Measurements from ENCODE around the gene TRIP12.

Gene TRIP12

DNA sequence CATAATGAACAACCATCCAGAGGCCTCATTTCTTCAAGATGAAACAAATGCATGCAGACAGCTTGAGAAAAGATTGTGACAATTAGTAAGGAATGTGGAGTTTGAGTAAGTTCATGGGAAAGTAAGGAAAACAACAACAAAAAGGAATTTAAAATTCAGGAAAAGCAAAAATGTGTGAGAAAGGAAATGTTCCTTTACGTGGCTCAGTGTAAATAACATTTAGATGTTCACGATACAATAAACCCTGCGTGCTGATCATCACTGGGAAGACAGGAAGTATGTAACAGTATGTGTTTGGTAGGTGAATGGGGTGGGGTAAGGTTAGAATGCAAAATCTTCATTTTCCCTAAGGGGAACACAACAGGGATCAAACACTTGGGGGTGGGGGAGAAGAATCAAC is 72.7 kb downstream of the TRIP12 start:
- ATAC-seq = no peak
- TF ChIP-seq ZFP3 (CRISPR knock-in tag; IDR thresholded peaks at IDR 0.05) = no peak
- TF ChIP-seq ZNF70 (CRISPR knock-in tag; IDR thresholded peaks at IDR 0.05) = no peak
- TF ChIP-seq TOX (CRISPR knock-in tag; IDR thresholded peaks at IDR 0.05; ENCODE audit: borderline replicate concordance) = no peak
- TF ChIP-seq, protein P1, sequence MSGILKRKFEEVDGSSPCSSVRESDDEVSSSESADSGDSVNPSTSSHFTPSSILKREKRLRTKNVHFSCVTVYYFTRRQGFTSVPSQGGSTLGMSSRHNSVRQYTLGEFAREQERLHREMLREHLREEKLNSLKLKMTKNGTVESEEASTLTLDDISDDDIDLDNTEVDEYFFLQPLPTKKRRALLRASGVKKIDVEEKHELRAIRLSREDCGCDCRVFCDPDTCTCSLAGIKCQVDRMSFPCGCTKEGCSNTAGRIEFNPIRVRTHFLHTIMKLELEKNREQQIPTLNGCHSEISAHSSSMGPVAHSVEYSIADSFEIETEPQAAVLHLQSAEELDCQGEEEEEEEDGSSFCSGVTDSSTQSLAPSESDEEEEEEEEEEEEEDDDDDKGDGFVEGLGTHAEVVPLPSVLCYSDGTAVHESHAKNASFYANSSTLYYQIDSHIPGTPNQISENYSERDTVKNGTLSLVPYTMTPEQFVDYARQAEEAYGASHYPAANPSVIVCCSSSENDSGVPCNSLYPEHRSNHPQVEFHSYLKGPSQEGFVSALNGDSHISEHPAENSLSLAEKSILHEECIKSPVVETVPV (CRISPR knock-in tag; IDR thresholded peaks at IDR 0.05) = no peak
- TF ChIP-seq RARB (CRISPR knock-in tag; IDR thresholded peaks at IDR 0.05) = no peak
- TF ChIP-seq PPARA (CRISPR knock-in tag; IDR thresholded peaks at IDR 0.05; ENCODE audit: borderline replicate concordance) = no peak
- no peak for TF ChIP-seq GLIS3 (CRISPR knock-in tag; IDR thresholded peaks at IDR 0.05)
- no peak for TF ChIP-seq TCF4 (CRISPR knock-in tag; IDR thresholded peaks at IDR 0.05; ENCODE audit: borderline replicate concordance)
- TF ChIP-seq ZNF8 (CRISPR knock-in tag; IDR thresholded peaks at IDR 0.05) = no peak
- TF ChIP-seq PATZ1 (CRISPR knock-in tag; IDR thresholded peaks at IDR 0.05; ENCODE audit: borderline replicate concordance) = no peak
- no peak for TF ChIP-seq ZNF565 (CRISPR knock-in tag; conservative IDR thresholded peaks at IDR 0.05; ENCODE audit: low read depth)

- TF ChIP-seq ARNTL (CRISPR knock-in tag; IDR thresholded peaks at IDR 0.05; ENCODE audit: borderline replicate concordance, low read depth) (no peak), RARB (CRISPR knock-in tag; IDR thresholded peaks at IDR 0.05) (no peak), TOX (CRISPR knock-in tag; IDR thresholded peaks at IDR 0.05; ENCODE audit: borderline replicate concordance) (no peak), GLIS3 (CRISPR knock-in tag; IDR thresholded peaks at IDR 0.05) (no peak), PPARA (CRISPR knock-in tag; IDR thresholded peaks at IDR 0.05; ENCODE audit: borderline replicate concordance) (no peak), CREB5 (CRISPR knock-in tag; IDR thresholded peaks at IDR 0.05; ENCODE audit: low read depth) (no peak), ZC3H10 (CRISPR knock-in tag; IDR thresholded peaks at IDR 0.05) (no peak), ISL1 (CRISPR knock-in tag; IDR thresholded peaks at IDR 0.05) (no peak), ZNF8 (CRISPR knock-in tag; IDR thresholded peaks at IDR 0.05) (no peak), POU6F1 (CRISPR knock-in tag; IDR thresholded peaks at IDR 0.05; ENCODE audit: borderline replicate concordance, low read depth) (no peak), ZNF70 (CRISPR knock-in tag; IDR thresholded peaks at IDR 0.05) (no peak), SNAI2 (CRISPR knock-in tag; IDR thresholded peaks at IDR 0.05) (no peak)
- TF ChIP-seq, protein P1 (CRISPR knock-in tag; IDR thresholded peaks at IDR 0.05) = no peak
- ATAC-seq = no peak
These were observed 78.2 kb downstream of the TRIP12 start for GRCh38 chr2:229843613-229844012.

GRCh38 chr2:229838729-229839128 is 83.1 kb downstream of the TRIP12 start:
- TF ChIP-seq GLIS3 (CRISPR knock-in tag; IDR thresholded peaks at IDR 0.05) (no peak), TOX (CRISPR knock-in tag; IDR thresholded peaks at IDR 0.05; ENCODE audit: borderline replicate concordance) (no peak), OSR1 (CRISPR knock-in tag; IDR thresholded peaks at IDR 0.05) (no peak)
- no peak for ATAC-seq

DNA sequence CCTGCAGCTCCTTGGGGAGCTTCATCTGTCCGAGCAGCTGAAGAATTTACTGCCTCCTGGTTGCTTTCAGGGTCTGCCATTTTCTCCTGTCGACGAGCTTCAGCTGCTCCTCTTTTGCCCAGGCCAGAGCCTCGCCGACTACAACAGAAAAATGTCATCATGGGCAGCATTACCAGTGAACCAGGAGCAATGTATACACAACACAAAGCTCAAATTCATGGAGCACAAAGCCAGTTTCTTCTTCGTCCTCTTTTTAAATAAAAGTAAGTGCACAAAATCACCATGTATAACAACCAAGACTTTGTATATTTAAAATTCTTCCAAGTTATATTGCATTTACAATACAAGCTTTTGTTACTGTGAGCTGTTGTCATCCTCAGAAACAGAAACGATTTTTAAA is 85.0 kb downstream of the TRIP12 start:
- no peak for ATAC-seq

More for the DNA sequence above, 85.0 kb downstream of the TRIP12 start:
- TF ChIP-seq RARB (CRISPR knock-in tag; IDR thresholded peaks at IDR 0.05) (no peak), PATZ1 (CRISPR knock-in tag; IDR thresholded peaks at IDR 0.05; ENCODE audit: borderline replicate concordance) (no peak), POU6F1 (CRISPR knock-in tag; IDR thresholded peaks at IDR 0.05; ENCODE audit: borderline replicate concordance, low read depth) (no peak), TCF4 (CRISPR knock-in tag; IDR thresholded peaks at IDR 0.05; ENCODE audit: borderline replicate concordance) (no peak), ZC3H10 (CRISPR knock-in tag; IDR thresholded peaks at IDR 0.05) (no peak), ZNF565 (CRISPR knock-in tag; conservative IDR thresholded peaks at IDR 0.05; ENCODE audit: low read depth) (no peak), BACH2 (CRISPR knock-in tag; IDR thresholded peaks at IDR 0.05; ENCODE audit: borderline replicate concordance) (no peak), CSDC2 (CRISPR knock-in tag; IDR thresholded peaks at IDR 0.05) (no peak)
- TF ChIP-seq, protein P1 (CRISPR knock-in tag; IDR thresholded peaks at IDR 0.05) = no peak

All from SK-N-SH treated with all-trans-retinoic acid at 6 μM for 48 hours (cell line).